ENCODE results near the gene C10orf67. TPM values are rescaled to one million over a fixed set of nuclear protein-coding genes. Genes with fewer than 3 reads are reported as not detected.
"Not testable (repeated sequence)": the region's sequence is repeated elsewhere in the genome, so short reads cannot be mapped to it uniquely, and the experiment has no call there.

C10orf67 gene
- total RNA-seq, 1 experiment from 2014 or later, result 0.07 TPM

- in situ Hi-C loops (cut with HindIII; ENCODE audit: low pct_unique_long_range_greater_than_20kb, low sequenced_read_pairs), result no loop called here
- no peak for DNase-seq (ENCODE audit: low read depth)
Measured at GRCh38 chr10:23364378-23364777, 19.8 kb upstream of the C10orf67 start.

GRCh38 chr10:23363793-23364135 is 19.2 kb upstream of the C10orf67 start:
- no peak for DNase-seq (ENCODE audit: low read depth)
- in situ Hi-C loops (cut with HindIII; ENCODE audit: low pct_unique_long_range_greater_than_20kb, low sequenced_read_pairs), result no loop called here

- in situ Hi-C loops (cut with HindIII; ENCODE audit: low pct_unique_long_range_greater_than_20kb, low sequenced_read_pairs), result no loop called here
- no peak for DNase-seq (ENCODE audit: low read depth)
Measured at GRCh38 chr10:23362879-23363792, 18.5 kb upstream of the C10orf67 start.

DNA sequence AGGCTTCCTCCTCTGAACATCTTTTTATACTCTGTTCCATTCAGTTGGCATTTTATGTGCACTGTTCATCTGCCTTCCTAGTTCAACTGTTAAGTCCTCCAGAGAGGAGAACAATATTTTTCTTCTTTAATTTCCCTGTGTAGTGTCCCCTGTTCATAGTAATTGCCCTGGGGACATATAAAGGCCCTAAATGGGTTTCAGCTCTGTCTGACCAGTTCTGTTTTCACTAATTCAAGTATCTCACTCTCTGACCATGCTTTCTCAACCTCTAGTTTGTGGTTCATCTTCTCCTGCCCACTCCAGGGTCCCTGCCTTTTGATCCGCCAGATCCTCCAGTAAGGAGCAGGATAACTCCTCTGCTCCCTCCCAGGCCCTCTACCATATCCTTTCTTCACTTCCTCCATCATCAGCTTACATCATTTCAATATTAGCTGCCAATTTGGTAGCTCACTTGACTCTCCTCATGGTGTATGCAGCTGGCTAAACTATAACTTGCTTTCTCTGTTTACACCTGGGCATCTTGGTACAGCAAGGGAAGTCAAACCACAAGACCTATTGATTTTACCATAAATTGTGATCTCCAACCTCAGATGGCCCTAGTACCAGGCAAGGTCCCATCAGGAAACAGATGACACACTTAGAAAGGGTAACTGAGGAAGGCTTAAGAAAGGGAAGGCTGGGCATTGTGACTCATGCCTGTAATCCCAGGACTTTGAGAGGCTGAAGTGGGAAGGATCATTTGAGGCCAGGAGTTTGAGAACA is 17.7 kb upstream of the C10orf67 start:
- in situ Hi-C loops (cut with HindIII; ENCODE audit: low pct_unique_long_range_greater_than_20kb, low sequenced_read_pairs), result no loop called here
- DNase-seq (ENCODE audit: low read depth), result no peak

- in situ Hi-C loops (cut with HindIII; ENCODE audit: low pct_unique_long_range_greater_than_20kb, low sequenced_read_pairs), result no loop called here
- no peak for DNase-seq (ENCODE audit: low read depth)
Measured at GRCh38 chr10:23361665-23362064, 17.1 kb upstream of the C10orf67 start.

- no peak for DNase-seq (ENCODE audit: low read depth)
- in situ Hi-C loops (cut with HindIII; ENCODE audit: low pct_unique_long_range_greater_than_20kb, low sequenced_read_pairs), result no loop called here
Measured at GRCh38 chr10:23359692-23360380, 15.2 kb upstream of the C10orf67 start.

GRCh38 chr10:23358357-23358756 is 13.8 kb upstream of the C10orf67 start:
- DNase-seq (ENCODE audit: low read depth), result no peak
- in situ Hi-C loops (cut with HindIII; ENCODE audit: low pct_unique_long_range_greater_than_20kb, low sequenced_read_pairs), result no loop called here

GRCh38 chr10:23354630-23355279 is 10.2 kb upstream of the C10orf67 start:
- peak; percentile 41 for DNase-seq (ENCODE audit: low read depth)
- in situ Hi-C loops (cut with HindIII; ENCODE audit: low pct_unique_long_range_greater_than_20kb, low sequenced_read_pairs), result no loop called here

DNA sequence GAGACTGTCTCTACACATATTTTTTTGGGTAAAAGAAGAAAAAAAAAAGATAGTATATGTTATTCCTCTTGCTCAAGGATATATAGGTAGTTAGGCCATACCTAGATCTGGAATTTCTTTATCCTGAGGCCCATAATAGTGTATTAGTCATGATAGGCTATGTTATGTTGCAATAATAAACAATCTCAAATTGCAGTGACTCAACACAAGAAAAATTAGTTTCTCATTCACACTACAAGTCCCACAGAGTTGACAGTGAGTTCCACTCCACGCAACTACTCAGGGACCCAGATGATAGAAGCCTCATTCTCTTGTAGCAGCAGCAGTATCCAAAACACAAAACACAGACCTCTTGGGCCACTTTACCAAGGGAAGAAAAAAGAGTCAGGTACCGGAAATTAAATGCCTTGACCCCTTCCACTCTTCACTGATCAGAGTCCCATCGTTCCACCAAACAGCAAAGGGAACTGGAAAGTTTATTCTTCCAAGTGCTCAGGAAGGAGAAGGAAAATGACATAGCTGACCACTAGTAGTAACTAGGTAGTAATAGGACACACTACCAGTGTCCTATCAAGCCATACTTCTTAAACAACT is 7.4 kb upstream of the C10orf67 start:
- DNase-seq (ENCODE audit: low read depth), result no peak
- in situ Hi-C loops (cut with HindIII; ENCODE audit: low pct_unique_long_range_greater_than_20kb, low sequenced_read_pairs), result no loop called here

- DNase-seq (ENCODE audit: low read depth); in situ Hi-C loops (cut with HindIII; ENCODE audit: low pct_unique_long_range_greater_than_20kb, low sequenced_read_pairs): not testable (repeated sequence)
Measured at GRCh38 chr10:23350706-23351105, 6.1 kb upstream of the C10orf67 start.

GRCh38 chr10:23345861-23346260 is 1.3 kb upstream of the C10orf67 start:
- DNase-seq (ENCODE audit: low read depth), result peak; percentile 56
- in situ Hi-C loops (cut with HindIII; ENCODE audit: low pct_unique_long_range_greater_than_20kb, low sequenced_read_pairs), result no loop called here

- peak; percentile 33 for DNase-seq (ENCODE audit: low read depth)
- in situ Hi-C loops (cut with HindIII; ENCODE audit: low pct_unique_long_range_greater_than_20kb, low sequenced_read_pairs), result no loop called here
Measured at GRCh38 chr10:23343591-23344240, 881 bp downstream of the C10orf67 start.

DNA sequence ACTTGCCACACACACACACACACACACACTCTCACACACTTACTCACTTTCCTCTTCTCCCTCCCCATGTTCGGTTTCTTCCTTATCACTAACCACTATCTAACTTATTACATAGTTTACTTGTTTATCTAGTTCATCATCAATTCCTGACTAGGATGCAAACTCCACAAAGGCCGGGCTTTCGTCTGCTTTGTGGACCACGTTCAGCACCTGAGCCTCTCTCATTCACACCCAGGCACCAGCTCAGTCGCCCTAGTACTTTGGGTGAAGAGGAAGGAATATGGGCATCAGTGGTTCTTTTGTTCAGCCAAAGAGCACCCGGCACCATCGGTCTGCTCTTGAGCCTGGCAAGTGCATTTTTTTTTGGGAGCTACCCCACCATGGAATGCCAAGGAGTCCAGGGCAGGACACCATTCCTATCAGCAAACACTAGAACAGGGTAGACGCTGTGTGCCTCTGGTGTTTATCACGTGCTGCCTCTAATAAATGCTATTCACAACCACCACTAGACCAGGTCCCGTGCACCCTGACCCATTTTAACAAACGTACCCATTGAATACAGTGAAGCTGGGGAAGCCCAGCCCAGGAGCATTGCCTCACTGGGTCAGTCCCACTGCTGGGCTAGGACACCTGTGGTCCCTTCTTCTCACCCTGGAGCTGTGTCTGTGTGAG is 2.2 kb downstream of the C10orf67 start:
- no peak for DNase-seq (ENCODE audit: low read depth)
- in situ Hi-C loops (cut with HindIII; ENCODE audit: low pct_unique_long_range_greater_than_20kb, low sequenced_read_pairs), result no loop called here

DNA sequence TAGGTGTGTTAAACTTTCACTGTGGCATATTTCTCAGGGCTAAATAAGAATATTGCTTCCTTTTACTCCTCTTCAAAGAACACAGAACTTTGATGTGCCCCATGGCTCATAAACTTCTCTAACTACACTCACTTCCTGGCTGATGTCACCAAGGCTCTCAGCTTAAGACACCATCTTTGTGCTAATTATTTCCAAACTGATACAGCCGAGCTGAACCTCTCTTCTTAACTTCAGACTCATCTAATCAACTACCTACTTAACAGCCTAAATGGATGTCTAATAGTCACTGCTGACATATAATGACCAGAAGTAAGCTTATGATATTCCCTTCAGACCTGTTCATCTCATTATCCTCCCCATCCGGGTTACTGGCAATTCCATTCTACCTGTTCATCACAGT is 3.6 kb downstream of the C10orf67 start:
- peak; percentile 41 for DNase-seq (ENCODE audit: low read depth)
- in situ Hi-C loops (cut with HindIII; ENCODE audit: low pct_unique_long_range_greater_than_20kb, low sequenced_read_pairs), result no loop called here

DNA sequence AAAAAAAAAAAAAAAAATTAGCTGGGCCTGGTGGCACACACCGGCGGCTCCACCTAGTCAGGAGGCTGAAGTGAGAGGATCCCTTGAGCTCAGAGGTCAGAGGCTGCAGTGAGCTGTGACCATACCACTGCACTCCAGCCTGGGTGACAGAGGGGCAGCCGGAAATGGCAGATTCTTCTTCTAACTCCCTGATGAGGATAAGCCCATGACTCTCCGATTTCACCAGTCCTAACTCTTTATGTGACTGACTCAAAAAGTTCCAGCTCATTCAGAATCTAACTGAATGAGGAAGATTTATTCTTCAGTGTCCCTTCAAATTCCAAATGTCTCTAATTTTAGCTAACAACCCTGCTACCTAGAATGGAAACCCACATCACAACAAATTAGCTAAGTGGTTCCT is 4.2 kb downstream of the C10orf67 start:
- no peak for DNase-seq (ENCODE audit: low read depth)
- in situ Hi-C loops (cut with HindIII; ENCODE audit: low pct_unique_long_range_greater_than_20kb, low sequenced_read_pairs), result no loop called here

DNA sequence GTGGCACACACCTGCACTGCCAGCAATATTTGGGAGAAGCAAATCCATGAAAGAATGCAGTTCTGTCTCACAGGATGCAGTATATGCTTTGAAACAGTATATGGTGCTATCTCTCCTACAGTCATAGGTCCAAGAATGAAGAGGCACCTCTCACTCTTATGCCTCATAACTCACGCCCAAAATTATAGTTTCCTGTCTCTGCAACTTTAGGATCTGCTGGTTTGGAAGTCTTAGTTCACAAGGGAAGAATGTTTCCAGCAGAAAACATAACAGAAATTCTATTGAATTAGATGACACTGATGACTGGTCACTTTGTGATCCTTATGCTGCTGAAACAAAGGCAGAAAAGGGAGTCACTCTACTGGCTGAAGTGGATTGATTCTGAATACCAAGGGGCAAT is 5.7 kb downstream of the C10orf67 start:
- in situ Hi-C loops (cut with HindIII; ENCODE audit: low pct_unique_long_range_greater_than_20kb, low sequenced_read_pairs), result no loop called here

DNA sequence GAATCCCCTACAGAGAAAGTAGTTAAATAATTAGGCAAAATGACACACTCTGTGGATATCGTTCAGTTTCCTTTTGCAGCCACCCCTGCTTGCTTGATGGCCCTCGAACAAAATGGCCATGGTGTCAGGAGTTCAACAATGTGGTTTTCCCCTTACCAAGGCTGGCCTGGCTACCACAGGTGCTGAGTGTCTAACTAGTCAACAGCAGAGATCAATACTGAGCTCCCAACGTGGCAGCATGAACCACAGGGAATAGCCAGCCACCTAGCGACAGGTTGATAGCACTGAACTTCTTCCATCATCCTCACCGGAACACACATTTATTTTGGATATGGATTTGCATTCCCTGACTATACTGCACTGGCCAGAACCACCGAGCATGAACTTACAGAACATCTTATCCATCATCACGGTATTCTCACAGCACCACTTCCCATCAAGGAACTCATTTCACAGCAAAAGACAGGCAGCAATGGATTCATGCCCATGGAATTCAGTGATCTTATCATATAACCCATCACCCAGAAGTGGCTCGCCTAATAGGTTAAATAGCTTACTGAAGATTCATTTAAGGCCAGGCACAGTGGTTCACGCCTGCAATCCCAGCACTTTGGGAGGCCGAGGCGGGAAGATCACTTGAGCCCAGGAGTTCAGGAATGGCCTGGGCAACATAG is 6.3 kb downstream of the C10orf67 start:
- peak; percentile 65 for DNase-seq (ENCODE audit: low read depth)
- in situ Hi-C loops (cut with HindIII; ENCODE audit: low pct_unique_long_range_greater_than_20kb, low sequenced_read_pairs), result no loop called here

More for the DNA sequence above, 5.7 kb downstream of the C10orf67 start:
- no peak for DNase-seq (ENCODE audit: low read depth)
